NCI-H1694 treated with DMSO at 0.1 percent for 48 hours (cell line): ENCODE data around the gene TMX1.
"Not testable (repeated sequence)": the region's sequence is repeated elsewhere in the genome, so short reads cannot be mapped to it uniquely, and the experiment has no call there.

Source experiments
- DNase-seq: peaks from one replicate; lab custom pipeline; 2025; lab: John Stamatoyannopoulos, UW

The TMX1 gene, protein sequence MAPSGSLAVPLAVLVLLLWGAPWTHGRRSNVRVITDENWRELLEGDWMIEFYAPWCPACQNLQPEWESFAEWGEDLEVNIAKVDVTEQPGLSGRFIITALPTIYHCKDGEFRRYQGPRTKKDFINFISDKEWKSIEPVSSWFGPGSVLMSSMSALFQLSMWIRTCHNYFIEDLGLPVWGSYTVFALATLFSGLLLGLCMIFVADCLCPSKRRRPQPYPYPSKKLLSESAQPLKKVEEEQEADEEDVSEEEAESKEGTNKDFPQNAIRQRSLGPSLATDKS

DNA sequence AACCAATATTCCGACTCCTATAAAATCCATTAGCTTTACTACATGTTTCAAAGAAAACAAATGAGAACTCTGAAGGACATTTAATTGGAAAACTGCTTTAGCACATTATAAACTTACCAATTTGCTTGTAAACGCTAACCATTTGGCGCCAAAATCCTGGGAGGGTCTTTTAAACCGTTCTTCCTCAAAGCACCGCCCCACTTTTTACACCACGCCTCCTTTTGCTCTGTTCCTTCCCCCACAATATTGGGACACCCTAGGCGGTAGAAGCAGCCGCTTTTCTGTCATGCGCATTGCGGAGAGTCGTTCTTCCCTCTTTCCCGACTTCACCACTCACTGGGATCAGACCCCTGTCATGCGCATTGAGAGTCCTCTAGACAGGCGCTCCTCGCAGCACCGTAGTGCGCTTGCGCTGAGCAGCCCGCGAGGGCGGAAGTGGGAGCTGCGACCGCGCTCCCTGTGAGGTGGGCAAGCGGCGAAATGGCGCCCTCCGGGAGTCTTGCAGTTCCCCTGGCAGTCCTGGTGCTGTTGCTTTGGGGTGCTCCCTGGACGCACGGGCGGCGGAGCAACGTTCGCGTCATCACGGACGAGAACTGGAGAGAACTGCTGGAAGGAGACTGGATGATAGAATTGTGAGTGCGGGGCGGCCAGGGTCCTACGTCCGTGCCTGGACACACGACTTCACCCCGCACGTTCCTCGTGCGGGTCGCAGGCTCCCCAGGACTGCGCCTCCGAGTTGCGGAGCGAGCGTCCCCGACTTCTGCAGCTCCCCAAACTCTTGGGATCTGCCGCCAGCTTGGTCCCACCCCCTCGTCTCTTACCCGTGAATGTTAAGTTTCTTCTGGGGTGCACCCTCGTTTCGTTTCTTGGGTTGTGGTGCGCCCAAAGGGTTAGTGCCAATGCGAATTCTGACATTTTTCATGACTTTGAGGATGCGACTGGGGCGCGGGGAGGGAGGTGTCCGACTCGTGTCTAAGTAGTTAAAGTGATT lies at the start of gene TMX1:
TMX1 (plus strand) TSS at position 435 of the 991 bp plus-strand sequence; CDS start at position 481, 46 bp downstream.
- peak; percentile 99 for DNase-seq

DNA sequence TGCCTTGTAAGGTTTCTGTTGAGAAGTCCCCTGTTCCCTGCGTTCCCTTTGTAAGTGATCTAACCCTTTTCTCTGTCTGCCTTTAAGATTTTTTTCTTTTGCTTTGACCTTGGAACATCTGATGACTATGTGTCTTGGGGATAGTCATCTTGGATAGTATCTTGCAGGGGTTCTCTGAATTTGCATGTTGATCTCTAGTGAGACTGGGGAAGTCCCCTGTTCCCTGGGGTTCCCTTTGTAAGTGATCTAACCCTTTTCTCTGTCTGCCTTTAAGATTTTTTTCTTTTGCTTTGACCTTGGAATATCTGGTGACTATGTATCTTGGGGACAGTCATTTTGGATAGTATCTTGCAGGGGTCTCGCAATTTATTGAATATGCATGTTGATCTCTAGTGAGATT lies 38.2 kb upstream of the TMX1 start:
- DNase-seq, result no peak

DNA sequence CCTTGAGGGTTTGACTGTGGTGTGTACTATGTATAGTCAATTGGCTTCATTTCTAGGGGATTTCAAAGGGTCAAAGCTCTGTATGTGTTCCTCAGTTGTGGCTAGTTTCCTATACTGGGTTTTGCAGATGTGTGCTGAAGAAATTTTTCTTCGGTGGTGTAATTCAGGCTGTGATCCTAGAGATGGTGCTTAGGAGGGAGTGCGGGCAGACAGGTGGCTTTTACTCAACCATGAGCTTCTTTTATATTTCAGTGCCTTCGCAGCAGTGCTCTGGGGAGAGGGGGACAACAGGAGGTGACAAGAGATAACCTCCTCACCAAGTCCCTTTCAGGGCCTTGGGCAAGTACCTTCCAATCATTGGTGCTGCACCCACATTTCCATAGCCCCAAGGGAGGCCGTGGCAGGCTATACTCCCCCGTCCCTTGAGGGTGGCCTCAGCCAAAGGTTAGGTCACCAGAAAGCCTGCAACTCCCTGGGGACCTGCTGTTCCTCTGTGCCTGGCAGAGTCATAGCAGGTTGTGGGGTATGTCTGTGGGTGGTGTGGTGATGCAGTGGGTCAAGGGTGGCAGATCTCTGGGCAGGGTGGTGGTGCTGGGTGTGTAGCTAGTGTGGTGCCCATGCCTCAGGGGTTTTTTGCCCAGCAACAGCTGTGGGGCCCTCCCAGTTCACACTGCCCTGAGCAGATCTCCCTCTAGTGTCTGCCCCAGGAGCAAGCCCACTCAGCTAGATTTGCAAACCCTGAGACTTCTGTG lies 37.0 kb upstream of the TMX1 start:
- no peak for DNase-seq

DNA sequence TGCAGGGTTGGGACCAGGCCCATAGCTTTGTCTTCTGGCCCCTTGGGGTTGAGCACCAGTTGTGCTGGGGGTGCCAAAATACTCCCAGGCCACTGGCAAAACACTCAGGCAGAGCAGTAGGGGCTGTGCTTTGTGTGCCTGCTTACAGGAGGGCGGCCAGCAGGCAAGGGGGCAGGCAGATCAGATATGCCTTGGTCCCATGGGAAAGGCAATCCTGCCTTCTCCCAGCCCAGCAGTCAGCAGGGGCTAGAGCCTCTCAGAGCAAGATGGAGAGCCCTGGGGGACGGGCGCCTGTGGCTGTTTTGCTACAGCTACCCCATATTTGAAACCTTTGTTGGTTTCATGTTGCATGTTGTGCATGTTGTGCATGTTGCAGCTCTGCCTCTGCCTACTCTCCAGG lies 36.2 kb upstream of the TMX1 start:
- no peak for DNase-seq

DNA sequence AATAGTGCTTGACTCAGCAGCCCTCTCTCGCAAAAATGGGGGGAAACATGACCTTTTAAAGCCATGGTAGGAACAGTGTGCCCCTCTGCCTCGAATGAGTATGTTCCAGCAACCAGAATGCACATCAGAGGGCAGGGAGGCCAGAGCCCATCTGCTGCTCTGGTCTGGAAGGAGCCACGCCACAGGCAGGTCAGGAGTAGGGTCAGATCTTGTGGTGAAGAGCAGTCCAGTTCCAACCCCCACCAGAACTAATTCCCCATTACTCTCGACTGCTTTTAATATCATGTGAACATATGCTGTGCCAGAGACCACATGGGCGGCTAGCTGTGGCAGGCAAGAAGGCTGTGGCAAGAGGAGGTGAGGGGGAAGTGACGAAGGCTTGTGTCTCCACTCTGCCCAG lies 34.6 kb upstream of the TMX1 start:
- no peak for DNase-seq

DNA sequence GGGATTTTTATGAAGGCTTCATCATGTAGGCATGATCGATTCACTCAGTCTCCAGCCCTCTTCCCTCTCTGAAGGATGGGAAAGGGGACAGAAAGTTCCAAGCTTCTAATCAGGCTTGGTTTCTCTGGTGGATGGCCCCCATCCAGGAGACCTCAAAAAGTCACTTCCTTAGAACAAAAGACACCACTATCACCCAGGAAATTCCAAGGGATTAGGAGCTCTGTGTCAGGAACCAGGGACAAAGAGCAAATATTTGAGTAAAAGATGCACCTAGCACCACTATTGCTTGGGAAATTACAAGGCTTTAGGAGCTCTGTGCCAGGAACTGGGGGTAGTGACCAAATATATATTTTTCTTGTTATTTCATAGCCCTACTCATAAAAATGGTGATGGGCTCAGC lies 33.6 kb upstream of the TMX1 start:
- no peak for DNase-seq

DNA sequence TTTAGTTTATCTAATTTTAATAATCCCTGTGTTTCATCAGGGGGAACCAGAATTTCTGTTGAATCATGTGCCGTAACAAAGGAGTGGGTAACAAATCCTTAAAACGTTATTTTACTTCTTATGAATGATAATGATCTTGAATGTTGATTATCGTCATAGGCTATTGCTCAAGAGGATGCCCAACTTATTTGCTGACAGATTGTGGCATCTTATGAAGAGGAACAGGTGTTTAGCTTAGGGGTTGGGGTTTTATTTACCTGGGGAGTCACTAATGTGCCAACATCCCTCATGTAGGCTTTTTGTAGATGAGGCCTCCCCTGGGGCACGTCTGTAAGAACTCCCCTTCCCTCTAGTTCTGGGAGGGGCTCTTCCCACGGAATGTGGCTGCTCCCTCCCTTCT lies 32.4 kb upstream of the TMX1 start:
- no peak for DNase-seq

DNA sequence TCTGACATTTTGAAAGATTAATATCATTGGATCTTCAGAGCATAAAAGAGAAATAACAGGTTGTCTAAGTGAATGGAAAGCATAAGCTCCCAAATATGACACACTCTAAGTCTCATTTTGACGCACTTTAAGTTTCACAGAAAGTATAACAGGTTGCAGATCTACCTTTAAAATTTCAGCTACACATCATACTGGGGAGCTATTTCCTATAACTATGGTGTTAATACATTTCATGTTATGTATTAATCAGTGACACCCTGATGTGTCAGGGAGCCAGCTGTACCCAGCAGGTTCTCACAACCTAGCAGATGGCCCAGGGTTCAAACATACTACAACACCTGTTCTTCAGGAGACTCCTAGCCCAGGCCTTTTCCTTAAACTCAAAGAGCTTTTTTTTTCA lies 31.1 kb upstream of the TMX1 start:
- DNase-seq, result peak; percentile 80

DNA sequence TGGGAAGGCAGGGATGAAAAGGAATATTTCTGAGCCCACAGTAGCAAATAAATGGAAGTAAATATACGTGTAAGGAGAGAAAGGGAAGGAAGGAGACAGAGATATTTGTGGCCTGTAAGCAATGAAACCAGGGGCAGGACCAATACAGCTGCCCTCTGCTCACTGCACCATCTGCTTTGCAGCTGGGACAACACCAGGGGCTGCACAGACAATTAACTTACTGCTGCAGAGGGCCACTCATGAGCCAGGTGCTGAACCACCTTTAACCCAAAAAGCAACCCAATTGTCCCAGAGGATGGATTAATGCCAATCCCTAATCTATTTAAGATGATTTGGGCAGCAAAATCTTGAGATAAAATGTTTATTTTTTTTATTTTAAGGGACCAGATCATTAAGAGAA lies 30.6 kb upstream of the TMX1 start:
- peak; percentile 80 for DNase-seq

DNA sequence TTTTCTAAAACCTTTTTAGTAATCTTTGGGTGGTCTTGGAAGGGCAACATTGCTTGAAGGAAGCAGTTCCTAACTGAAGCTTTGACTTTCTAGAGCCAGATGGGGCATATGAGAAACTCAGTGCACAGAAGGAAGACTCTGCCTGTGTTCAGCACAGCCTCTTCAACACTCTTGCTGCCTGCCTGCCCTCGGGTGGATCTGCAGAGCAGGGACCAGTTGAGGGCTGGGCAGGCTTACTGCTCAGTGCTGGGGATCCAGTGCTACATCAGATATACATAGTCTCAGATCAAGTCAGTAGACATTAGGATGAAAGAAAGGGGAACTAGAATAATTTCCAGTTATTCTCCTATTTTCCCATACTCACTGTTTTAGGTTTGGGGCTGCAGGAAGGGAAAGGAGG lies 29.5 kb upstream of the TMX1 start:
- DNase-seq, result no peak

DNA sequence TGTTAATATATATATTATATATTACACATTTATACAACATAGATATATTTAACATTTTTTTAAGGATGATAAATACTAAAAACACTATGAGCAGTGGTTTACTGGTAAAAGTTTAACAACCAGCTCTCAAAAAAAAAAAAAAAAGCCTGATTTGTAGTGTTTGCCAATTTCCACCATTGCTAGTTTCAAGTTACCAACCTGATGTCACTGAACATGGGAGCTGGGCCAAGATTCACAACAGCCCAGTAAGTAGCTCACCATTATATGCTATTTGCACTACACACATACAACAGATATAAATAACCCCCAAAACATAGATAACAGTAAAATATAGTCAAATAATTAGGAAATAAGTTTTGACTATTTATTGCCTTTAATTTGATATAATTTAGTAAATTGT lies 28.9 kb upstream of the TMX1 start:
- DNase-seq, result peak; percentile 75

DNA sequence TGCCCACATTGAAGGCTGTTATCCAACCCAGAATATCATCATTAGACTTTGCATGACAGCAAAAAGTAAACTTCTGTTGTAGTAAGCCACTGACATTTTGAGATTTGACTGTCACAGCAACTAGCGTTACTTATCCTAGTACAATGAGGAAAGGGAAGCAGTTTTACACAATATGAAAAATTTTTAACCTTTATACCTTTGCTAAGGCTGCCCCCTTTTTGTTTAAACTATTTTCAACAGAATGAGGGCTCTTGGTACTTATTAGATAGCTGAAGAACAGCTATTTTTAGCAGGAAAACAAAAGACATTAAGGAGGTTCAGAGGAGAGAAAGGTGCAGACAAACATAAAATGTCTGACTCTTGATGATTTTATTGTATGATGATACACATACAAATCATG lies 23.4 kb upstream of the TMX1 start:
- peak; percentile 10 for DNase-seq

DNA sequence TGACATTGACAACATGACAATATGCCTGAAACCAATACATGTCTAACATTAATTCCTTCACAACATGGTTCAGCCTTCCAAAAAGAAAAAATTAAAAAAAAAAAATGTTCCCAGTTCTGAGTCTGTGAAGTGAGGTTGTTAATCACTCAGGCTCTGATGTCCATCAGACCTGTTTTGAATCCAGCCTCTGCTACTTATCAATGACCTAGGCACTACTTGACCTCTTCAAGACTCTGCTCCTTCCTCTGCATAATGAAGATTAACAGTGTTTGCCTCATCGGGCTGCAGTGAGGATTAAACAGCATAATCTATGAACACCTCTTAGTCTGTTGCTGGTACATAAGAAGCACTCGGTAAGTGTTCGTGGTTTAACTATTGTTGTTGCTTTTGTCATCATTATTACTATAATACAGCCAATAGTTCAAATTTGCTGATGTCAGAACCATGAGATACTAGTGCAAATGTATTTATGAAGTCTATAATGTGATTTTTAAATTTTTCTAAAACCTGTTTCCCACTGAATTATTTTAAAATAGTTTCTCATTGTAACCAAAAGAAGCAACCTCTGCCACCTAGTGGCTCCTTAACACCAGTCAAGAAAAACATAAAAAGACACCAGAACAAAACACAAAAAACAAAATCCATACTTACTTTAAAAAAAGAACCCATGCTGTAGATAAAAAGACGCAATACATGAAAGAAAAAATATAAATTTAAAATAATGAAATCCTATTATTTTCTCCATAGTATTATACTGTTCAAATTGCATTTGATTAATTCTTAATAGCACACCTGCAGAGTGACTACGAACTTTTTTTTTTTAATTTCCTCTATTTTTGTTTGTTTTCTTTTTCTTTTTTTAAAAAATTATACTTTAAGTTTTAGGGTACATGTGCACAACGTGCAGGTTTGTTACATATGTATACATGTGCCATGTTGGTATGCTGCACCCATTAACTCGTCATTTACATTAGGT lies 20.3 kb upstream of the TMX1 start:
- peak; percentile 70 for DNase-seq

DNA sequence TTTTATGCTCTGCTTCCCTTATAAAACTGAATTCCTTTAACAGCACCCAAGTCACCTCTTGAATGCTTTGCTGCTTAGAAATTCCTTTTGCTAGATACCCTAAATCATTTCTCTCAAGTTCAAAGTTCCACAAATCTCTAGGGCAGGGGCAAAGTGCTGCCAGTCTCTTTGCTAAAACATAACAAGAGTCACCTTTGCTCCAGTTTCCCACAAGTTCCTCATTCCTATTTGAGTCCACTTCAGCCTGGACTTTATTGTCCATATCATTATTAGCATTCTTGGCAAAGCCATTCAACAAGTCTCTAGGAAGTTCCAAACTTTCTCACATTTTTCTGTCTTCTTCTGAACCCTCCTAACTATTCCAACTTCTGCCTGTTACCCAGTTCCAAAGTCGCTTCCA lies 16.6 kb upstream of the TMX1 start:
- not testable (repeated sequence) for DNase-seq

DNA sequence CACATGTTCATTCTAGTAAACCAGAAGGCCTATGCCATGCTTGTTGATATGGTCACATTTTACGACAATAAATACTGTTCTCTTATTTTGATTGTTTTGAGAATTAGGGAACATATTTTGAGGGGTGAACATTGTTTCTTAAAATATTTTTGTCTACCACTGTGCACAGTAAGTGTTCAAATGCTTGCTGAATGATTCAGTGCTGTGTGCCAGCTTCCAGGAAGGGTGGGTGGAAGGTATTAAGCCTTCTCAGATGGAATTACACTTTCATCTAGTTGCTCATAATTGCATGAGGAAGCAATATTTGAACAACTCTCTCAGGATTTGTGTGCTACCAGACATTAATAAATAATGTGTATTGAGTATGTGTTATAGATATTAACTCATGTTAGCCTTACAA lies 15.5 kb upstream of the TMX1 start:
- no peak for DNase-seq

DNA sequence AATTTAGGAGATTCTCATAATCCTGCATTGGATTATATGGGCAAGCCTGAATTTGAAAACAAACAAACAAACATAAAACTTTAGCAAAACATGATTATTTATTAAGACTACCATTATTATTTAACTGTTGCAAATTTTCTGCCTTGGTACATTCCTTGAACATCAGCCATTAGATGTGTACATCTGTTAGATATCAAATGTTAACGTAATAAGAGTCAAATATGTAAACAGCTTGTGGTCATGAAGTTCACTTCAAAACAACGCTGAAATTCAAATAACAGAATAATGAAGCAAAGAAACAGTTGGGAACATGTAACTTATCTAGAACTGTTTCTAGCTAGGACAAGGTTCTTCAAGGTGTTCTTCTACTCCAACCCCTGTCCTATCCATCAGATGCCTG lies 14.3 kb upstream of the TMX1 start:
- DNase-seq, result no peak

DNA sequence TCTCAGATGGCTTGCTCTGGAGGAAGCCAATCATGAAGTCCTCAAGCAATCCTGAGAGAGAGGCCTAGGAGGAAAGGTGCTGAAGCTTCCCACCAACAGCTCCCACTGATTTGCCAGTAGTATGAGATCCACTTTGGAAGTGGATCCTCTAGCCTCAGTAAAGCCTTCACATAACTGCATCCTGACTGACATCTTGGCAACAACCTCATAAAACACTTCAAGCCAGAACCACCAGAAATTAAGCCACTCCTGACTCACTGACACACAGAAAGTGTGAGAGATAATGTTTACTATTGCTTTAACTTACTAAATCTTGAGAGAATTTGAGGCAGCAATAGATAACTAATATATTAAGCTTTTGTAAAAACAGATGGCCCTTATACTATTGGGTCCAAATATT lies 11.7 kb upstream of the TMX1 start:
- no peak for DNase-seq

DNA sequence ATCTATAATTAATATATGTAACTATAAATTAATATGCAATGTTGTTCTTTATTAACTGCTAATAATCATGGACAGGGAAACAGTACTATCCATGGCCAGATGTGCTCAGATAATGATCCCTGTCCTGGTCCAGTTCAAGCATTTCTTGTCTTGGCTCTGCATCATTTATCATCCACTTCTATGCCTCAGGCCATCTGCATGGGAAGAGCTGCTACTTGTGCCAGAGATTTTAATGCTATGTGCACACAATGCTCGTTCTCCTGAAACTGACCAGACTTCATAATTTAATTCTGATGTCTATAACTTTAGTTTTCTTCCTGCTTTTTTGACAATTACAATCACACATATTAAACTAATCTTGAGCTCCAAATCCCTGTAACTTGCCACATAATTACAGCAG lies 11.2 kb upstream of the TMX1 start:
- no peak for DNase-seq

DNA sequence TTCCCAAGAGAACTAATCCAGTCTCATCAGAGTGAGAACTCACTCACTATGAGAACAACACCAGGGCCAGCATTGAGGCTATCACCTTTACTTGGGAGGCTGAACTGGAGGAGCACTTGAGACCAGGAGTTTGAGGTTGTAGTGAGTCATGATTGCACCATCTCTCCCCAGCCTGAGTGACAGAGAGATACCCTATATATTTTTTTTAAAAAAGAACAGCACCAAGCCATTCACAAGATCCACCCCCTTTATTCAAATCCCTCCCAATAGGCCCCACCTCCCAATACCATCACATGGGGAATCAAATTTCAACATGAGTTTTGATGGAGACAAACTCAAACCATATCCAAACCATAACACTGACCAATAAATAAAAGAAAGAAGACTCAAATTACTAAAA lies 3.7 kb upstream of the TMX1 start:
- DNase-seq, result no peak

DNA sequence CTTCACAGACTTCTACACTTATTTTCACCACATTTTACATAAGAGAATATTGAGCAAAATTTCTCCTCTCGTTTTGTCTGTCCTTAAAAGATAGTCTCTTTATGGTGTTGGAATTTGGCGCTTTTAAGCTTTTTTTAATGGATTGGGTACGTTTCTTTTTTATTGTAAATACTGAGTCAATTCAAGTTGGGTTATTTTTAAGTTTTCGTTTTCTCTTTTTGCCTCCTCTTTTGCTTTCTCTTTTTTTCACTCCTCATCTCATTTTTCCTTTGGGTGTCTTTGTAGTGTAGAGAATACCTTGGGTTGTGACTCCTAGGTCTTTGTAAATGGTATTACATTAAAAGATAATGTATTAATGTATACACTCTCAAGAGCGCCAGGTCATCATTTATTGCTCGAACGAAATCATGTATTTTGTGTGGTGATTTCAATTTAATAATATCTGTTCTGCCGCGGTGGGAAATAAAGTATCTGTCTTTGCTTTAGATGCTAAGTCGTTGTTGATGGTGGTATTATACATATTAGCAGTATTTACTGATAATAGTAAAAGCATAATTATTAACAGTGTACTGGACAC lies 845 bp downstream of the TMX1 start:
- no peak for DNase-seq
